Activated naive CD4-positive, alpha-beta T cell treated with anti-CD3 and anti-CD28 coated beads, Interleukin-2, amount 10 ng/mL, durations not matched to agents 7 days and 5 days (primary cell): ENCODE data around the gene ARHGAP32.
"Not testable (repeated sequence)": the region's sequence is repeated elsewhere in the genome, so short reads cannot be mapped to it uniquely, and the experiment has no call there.

ENCODE experiments used
- CTCF ChIA-PET: fragments of 350-600 bp; sonication (Branson Sonifier 250); formaldehyde crosslinking; loops from one replicate; lab custom pipeline; 2021; ENCODE audit warnings: antibody characterized with exemption; lab: Charles Lee
- DNase-seq: peaks from one replicate; pipeline ENCODE4 v3.0.0-alpha.2; 2020
- H3K27ac Mint-ChIP-seq: one replicate; pipeline ENCODE4 v1.8.0; 2021; ENCODE audit warnings: mild to moderate bottlenecking, moderate library complexity, mixed read lengths
- H3K27me3 Mint-ChIP-seq: one replicate; pipeline ENCODE4 v1.8.0; 2021; ENCODE audit warnings: mild to moderate bottlenecking, mixed read lengths
- H3K36me3 Mint-ChIP-seq: one replicate; pipeline ENCODE4 v1.8.0; 2021; ENCODE audit warnings: mixed read lengths
- H3K4me1 Mint-ChIP-seq: one replicate; pipeline ENCODE4 v1.8.0; 2021; ENCODE audit warnings: mixed read lengths
- H3K4me3 Mint-ChIP-seq: one replicate; pipeline ENCODE4 v1.8.0; 2021; ENCODE audit warnings: mild to moderate bottlenecking, moderate library complexity, mixed read lengths
- H3K9me3 Mint-ChIP-seq: one replicate; pipeline ENCODE4 v1.8.0; 2021; ENCODE audit warnings: mixed read lengths

Gene ARHGAP32

DNA sequence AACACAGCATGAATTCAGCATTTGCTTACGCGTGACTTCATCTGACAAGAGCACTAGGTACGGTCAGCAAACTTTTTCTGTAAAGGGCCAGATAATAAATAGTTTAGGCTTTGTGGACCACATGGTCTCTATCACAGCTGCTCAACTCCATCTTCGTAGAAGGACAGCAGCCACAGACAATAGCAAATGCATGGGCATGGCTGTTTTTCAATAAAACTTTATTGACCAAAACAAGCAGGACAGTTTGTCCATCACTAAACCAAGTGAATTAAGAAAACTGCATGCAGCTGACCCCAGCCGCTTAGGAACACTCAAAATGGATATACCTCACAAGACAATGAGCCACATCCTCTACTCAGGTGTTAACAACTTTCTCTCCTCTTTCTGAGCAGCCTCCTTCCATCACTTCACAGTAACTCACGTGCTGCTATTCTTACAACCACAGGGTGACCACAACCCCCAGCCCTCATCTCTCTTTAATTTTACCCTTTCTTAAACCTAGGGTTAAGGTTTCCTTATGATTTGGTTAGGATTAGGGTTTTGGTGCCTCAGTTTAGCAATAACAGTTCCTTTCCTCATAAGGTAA, 22.7 kb upstream of the ARHGAP32 start:
- no peak overlapping the region for H3K4me3 Mint-ChIP-seq
- H3K36me3 Mint-ChIP-seq, result no peaks in the 10 kb centered on the region
- CTCF ChIA-PET, result no interaction called here
- H3K27me3 Mint-ChIP-seq, result no peaks in the 10 kb centered on the region
- H3K27ac Mint-ChIP-seq, result no peak overlapping the region
- H3K9me3 Mint-ChIP-seq, result no peaks in the 10 kb centered on the region
- H3K4me1 Mint-ChIP-seq, result peaks cover 2% of the 10 kb centered on the region
- no peak for DNase-seq

DNA sequence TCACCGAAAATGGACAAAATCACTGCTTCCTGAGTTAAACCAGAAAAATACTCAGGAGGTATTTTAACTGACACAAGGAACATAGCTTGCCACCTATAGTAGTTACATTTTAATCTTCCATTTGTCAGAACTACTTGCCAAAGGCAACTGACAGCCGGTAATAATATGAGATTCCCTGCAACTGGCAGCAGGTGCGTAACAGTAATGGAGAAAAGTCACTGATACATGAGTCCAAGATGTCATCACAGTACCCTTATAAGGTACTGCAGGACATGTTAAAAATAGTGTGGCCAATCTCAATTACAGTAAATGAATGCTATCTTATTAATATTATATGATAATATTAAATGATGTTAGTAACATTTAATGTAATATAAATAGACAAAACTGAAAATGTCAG, 21.1 kb upstream of the ARHGAP32 start:
- no peak overlapping the region for H3K27ac Mint-ChIP-seq
- CTCF ChIA-PET, result no interaction called here
- H3K4me1 Mint-ChIP-seq, result peaks cover 2% of the 10 kb centered on the region
- no peak overlapping the region for H3K4me3 Mint-ChIP-seq
- no peaks in the 10 kb centered on the region for H3K27me3 Mint-ChIP-seq
- DNase-seq, result no peak
- H3K9me3 Mint-ChIP-seq, result no peaks in the 10 kb centered on the region
- no peaks in the 10 kb centered on the region for H3K36me3 Mint-ChIP-seq

DNA sequence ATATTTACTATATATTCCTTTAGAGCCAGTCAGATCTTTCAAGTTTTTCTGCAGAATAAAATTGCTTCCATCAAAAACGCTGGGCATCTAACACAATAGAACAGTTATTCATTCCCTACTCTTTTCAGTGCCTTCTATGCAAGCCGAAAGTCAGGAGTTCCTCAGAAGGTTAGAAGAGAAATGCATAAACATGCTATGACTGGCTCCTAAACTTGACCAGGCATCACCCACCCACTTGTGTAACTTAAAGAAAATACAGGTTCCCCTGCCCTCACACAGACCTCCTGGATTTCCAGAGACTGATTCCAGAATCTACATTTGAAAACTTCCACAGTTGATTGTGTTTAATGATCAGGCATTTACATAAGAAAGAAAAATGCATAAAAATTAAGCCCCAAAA, 19.3 kb upstream of the ARHGAP32 start:
- no peak for DNase-seq
- Mint-ChIP-seq H3K27me3 (no peaks in the 10 kb centered on the region), H3K27ac (no peak overlapping the region), H3K9me3 (no peaks in the 10 kb centered on the region), H3K36me3 (no peaks in the 10 kb centered on the region), H3K4me3 (no peak overlapping the region), H3K4me1 (peaks cover 2% of the 10 kb centered on the region)
- CTCF ChIA-PET, result no interaction called here

DNA sequence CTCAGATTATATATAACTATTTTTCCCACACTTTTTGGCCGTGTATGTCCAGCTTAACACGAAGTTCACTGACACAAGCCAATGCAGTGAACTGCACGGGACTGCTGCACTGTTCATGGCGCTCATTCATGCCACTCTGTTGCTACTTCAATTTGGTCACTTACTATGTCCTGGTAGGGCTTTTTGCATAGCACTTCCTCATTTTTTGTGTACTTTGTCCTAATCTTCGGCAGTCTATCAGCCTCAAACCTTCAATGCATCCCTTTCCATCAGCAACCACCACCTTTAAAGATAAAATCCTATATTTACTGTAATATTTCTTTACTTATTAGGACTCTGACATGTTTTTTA, 18.7 kb upstream of the ARHGAP32 start:
- Mint-ChIP-seq H3K27ac (no peak overlapping the region), H3K27me3 (no peaks in the 10 kb centered on the region), H3K4me3 (no peak overlapping the region), H3K36me3 (no peaks in the 10 kb centered on the region), H3K9me3 (no peaks in the 10 kb centered on the region), H3K4me1 (peaks cover 2% of the 10 kb centered on the region)
- CTCF ChIA-PET, result no interaction called here
- no peak for DNase-seq

DNA sequence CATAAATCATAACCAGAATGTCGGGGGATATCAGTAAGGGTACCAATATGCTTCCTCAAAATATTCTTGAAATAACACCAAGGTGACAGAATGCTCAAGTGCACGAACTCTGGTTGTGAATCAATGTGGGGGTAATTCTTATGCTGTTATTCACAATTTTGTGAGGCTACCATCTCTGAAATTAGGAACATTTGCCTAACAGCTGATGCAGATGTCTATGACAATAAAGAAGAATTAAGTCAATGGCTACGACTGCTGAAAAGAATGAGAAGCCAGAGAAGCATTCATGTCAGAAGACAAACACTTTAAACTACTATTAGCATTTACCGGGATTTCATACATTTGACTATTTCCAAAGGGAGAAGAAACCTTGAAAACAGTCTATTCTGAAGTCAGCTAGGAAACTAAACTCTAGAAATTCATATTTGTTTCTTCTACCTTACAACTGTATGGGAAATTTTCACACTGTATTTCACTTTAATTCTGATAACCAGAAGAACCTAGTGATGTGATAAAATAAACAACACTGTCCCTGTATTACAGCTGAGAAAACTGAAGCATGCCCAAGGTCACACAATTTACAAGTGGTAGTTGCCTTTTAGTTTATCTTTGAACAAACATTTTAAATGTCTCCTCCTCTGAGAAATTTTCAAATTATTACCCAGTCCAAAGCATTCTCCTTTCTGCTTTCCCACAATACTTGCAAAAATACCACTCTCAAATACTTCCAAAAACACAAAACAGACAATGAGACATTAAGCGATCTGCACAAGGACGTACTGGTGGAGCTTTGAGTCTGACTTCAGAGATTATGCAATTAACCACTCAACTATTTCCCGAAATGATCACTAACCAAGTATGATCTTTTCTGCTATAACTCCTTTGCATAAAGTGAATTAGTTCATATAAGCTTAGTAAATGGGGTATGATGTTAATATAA, 18.0 kb upstream of the ARHGAP32 start:
- no peaks in the 10 kb centered on the region for H3K9me3 Mint-ChIP-seq
- no peaks in the 10 kb centered on the region for H3K27me3 Mint-ChIP-seq
- H3K4me1 Mint-ChIP-seq, result peaks cover 2% of the 10 kb centered on the region
- H3K27ac Mint-ChIP-seq, result no peak overlapping the region
- CTCF ChIA-PET, result no interaction called here
- H3K4me3 Mint-ChIP-seq, result no peak overlapping the region
- no peaks in the 10 kb centered on the region for H3K36me3 Mint-ChIP-seq
- no peak for DNase-seq

DNA sequence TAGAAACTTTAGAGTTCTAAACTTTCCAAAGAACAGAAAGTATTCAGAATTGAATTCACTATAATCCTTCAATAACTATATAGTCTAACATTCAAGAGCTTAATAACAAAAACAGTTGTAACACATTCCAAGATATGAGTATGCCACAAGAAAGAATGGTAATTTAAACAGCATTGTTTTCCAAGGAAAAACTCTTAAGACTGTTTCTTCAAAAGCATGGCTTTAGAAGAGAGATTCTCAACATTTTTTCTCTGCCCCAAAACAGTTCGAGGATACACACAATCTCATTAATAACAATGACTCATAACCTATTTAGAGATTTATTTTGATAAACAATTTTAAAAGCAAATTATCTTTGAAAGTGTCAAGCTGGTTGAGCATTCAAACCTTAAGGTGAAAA, 16.7 kb upstream of the ARHGAP32 start:
- Mint-ChIP-seq H3K36me3 (no peaks in the 10 kb centered on the region), H3K4me3 (no peak overlapping the region), H3K4me1 (no peaks in the 10 kb centered on the region), H3K27ac (no peak overlapping the region), H3K27me3 (no peaks in the 10 kb centered on the region), H3K9me3 (no peaks in the 10 kb centered on the region)
- CTCF ChIA-PET, result no interaction called here
- no peak for DNase-seq

DNA sequence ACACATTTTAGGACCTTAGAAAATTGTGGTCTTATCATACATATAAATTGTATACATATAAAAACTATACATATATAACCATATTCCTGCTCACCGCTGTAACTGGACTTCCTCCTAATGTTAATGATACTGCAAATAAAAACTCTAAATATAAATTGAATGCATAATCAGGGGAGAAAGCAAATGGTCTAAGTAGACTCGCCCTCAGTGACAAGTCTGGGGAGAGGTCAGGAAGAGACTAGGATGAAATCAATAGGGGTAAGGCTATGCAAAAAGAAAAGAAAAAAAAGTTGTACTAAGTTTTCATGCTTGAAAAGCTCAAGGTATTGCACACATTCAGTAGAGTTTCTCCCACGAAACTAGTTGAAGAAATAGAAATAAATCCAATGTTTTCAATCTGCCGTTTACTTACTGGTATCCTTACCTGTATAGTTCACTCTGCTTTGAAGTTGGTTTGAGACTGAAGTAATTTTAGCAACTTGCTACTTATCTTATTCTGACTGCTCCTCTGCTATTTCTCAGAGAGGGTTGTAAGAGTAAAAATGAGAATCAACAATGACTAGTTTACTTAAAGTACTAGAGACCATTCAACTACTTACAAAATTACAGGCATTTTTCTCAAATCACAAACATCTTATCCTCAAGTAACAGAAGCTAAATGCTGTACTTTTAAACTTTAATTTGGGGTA, 12.2 kb upstream of the ARHGAP32 start:
- no peaks in the 10 kb centered on the region for H3K36me3 Mint-ChIP-seq
- CTCF ChIA-PET, result no interaction called here
- H3K9me3 Mint-ChIP-seq, result peaks cover 8% of the 10 kb centered on the region
- no peak overlapping the region for H3K27ac Mint-ChIP-seq
- DNase-seq, result no peak
- no peak overlapping the region for H3K4me3 Mint-ChIP-seq
- peaks cover 3% of the 10 kb centered on the region for H3K27me3 Mint-ChIP-seq
- H3K4me1 Mint-ChIP-seq, result no peaks in the 10 kb centered on the region

DNA sequence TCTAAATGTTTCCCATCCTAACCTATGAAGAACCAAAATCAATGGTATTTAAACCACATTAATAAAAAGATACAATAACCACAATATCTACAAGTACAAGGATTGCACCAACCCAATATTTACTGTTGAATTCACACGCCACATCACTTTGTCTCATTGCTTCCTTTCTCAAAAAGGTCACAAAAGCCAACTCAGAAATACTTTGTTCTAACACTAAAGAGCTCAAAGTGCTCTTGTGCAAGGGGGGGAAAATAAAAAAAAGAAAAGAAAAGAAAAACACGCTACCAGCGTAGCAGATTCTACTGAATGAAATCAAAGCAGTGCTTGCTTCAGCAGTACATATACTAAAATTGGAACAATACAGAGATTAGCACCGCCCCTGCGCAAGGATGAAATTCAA, 10.5 kb upstream of the ARHGAP32 start:
- CTCF ChIA-PET, result no interaction called here
- H3K4me3 Mint-ChIP-seq, result no peak overlapping the region
- H3K27me3 Mint-ChIP-seq, result peaks cover 3% of the 10 kb centered on the region
- no peak overlapping the region for H3K27ac Mint-ChIP-seq
- no peaks in the 10 kb centered on the region for H3K4me1 Mint-ChIP-seq
- DNase-seq, result no peak
- H3K36me3 Mint-ChIP-seq, result no peaks in the 10 kb centered on the region
- peaks cover 16% of the 10 kb centered on the region for H3K9me3 Mint-ChIP-seq

DNA sequence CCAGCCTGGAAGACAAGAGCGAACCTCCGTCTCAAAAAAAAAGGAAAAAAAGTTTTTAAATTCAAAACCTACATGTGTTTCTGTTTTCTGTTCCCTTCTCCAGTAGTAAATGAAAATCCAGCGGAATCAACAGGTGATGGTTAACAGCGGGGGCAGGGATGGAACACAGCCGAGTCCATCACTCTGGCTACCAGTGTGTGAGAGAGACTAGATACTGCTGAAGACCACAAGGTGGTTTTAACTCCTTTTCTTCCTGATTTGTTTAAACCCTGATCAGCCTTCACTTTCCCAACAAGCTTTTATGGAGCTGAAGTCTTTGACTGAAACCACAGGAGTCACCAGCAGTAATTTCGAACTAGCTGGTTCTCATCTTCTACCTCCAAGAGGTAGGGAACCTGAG, 3.6 kb upstream of the ARHGAP32 start:
- Mint-ChIP-seq H3K4me3 (no peak overlapping the region), H3K27ac (no peak overlapping the region), H3K27me3 (no peaks in the 10 kb centered on the region), H3K4me1 (no peaks in the 10 kb centered on the region), H3K36me3 (no peaks in the 10 kb centered on the region), H3K9me3 (peaks cover 16% of the 10 kb centered on the region)
- CTCF ChIA-PET, result no interaction called here
- DNase-seq, result no peak

DNA sequence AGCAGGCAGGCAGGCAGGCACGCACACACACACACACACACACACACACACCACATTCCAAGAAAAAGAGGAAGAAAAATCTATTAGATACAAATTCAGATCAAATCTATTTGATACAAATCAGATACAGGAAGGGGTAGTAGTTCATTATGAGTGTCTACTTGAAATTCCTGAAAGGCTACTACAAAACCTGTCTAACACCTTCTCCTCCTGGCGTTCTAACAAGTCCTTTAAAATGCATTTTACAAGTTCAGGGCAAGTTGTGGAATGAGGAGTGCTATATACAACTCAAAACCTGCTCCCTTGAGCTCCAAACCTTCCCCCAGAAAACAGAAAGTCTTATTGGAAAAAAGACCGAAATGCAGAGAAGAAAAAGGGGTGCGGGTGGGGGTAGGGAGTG, 476 bp downstream of the ARHGAP32 start:
- Mint-ChIP-seq H3K27ac (no peak overlapping the region), H3K9me3 (no peaks in the 10 kb centered on the region), H3K4me1 (no peaks in the 10 kb centered on the region), H3K27me3 (no peaks in the 10 kb centered on the region), H3K36me3 (no peaks in the 10 kb centered on the region), H3K4me3 (no peak overlapping the region)
- no peak for DNase-seq
- CTCF ChIA-PET, result no interaction called here

DNA sequence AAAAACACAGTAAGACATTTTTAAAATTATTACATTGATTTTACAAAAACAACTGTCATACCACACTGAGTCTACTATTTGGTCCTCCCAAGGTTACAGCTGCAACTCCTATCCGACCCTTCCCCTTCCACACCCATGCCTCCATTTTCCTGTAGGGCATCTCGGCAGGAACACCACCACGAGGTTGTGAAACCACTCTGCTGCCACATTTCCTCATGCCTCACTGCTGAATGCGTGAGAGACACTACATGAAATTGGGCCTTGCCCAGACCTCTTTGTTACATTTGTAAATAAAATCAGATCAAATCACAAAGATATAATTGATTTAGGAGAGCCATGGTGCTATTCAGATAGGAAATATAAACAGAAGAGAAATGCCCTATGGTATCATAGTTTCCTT, 2.0 kb downstream of the ARHGAP32 start:
- Mint-ChIP-seq H3K27me3 (no peaks in the 10 kb centered on the region), H3K4me1 (no peaks in the 10 kb centered on the region), H3K27ac (no peak overlapping the region), H3K4me3 (no peak overlapping the region), H3K36me3 (no peaks in the 10 kb centered on the region), H3K9me3 (no peaks in the 10 kb centered on the region)
- no peak for DNase-seq
- CTCF ChIA-PET, result no interaction called here

DNA sequence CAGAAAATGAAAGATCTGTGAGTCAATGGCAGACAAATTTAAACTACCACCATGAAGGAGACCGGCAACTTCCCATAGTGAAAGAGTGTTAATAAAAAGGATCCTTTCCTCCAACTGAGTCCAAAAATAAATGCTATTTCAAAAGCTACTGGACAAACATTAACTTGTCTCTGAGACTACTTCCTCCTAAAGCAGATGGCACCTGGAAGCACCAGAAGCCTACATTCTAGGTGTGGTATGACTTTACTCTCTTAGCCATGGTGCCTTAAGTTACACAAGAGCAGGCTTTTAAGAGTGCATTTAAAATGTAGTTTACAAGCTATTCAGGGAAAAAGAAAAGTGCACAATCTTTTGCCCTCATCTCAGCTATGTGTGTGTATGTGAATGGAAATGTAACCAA, 2.5 kb downstream of the ARHGAP32 start:
- H3K4me3 Mint-ChIP-seq, result no peak overlapping the region
- no peaks in the 10 kb centered on the region for H3K27me3 Mint-ChIP-seq
- no peak for DNase-seq
- no peaks in the 10 kb centered on the region for H3K36me3 Mint-ChIP-seq
- CTCF ChIA-PET, result no interaction called here
- H3K27ac Mint-ChIP-seq, result no peak overlapping the region
- H3K9me3 Mint-ChIP-seq, result no peaks in the 10 kb centered on the region
- H3K4me1 Mint-ChIP-seq, result no peaks in the 10 kb centered on the region

DNA sequence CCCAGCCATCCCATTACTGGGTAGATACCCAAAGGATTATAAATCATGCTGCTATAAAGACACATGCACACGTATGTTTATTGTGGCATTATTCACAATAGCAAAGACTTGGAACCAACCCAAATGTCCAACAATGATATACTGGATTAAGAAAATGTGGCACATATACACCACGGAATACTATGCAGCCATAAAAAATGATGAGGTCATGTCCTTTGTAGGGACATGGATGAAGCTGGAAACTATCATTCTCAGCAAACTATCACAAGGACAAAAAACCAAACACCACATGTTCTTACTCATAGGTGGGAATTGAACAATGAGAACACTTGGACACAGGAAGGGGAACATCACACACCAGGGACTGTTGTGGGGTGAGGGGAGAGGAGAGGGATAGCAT, 7.0 kb downstream of the ARHGAP32 start:
- H3K4me1 Mint-ChIP-seq, DNase-seq, H3K9me3 Mint-ChIP-seq, CTCF ChIA-PET, H3K27me3 Mint-ChIP-seq, H3K27ac Mint-ChIP-seq, H3K4me3 Mint-ChIP-seq, H3K36me3 Mint-ChIP-seq: not testable (repeated sequence)

DNA sequence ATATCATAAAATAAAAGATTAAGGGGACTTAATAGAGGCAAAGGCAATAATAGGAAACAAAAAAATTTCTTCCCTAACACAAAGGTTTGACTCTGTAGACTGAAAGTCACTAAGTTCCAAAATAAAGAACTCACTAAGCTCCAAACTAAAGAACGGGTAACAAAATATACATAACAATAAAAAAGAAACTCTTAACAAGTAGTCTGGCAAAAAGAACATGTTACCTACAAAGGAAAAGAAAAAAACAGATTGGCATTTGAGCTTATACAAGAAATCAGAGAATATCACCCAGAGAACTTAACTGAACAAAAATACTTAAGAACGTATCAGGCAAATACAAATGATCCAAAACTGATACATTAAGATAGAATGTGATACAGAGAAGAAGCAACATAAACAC, 7.5 kb downstream of the ARHGAP32 start:
- Mint-ChIP-seq H3K27me3 (no peaks in the 10 kb centered on the region), H3K4me3 (no peak overlapping the region), H3K4me1 (no peaks in the 10 kb centered on the region), H3K36me3 (no peaks in the 10 kb centered on the region), H3K27ac (no peak overlapping the region), H3K9me3 (no peaks in the 10 kb centered on the region)
- CTCF ChIA-PET, result no interaction called here
- no peak for DNase-seq

DNA sequence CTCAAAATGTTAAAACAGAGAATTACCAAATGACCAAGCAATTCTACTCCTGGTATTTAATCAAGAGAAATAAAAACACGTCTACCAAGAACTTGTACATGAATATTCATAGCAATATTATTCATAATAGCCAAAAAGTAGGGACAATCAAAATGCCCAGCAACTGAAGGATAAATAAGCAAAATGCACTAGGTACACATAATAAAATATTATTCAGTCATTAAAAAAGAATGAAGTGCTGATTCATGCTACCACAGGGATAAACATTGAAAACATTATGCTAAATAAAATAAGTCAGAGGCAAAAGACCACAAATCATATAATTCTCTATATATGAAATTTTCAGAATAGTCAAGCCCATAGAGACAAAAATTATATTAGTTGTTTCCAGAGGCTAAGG, 24.8 kb downstream of the ARHGAP32 start:
- Mint-ChIP-seq H3K36me3 (no peaks in the 10 kb centered on the region), H3K27ac (no peak overlapping the region), H3K4me1 (no peaks in the 10 kb centered on the region), H3K27me3 (no peaks in the 10 kb centered on the region), H3K4me3 (no peak overlapping the region), H3K9me3 (peaks cover under 1% of the 10 kb centered on the region)
- DNase-seq, result no peak
- CTCF ChIA-PET, result no interaction called here
